Vagina (tissue), 2 donors: Measurements from ENCODE around the gene PDCD10.

ENCODE experiments used
- CTCF ChIP-seq, 3 experiments: fragments of 450-650 bp in 2 of 3; fragments of 200-600 bp in 1 of 3; sonication (generic) in 1 of 3; IDR thresholded peaks; one replicate each; pipeline ENCODE4 v1.5.1; 2017 to 2019; ENCODE audit warnings: antibody characterized with exemption in 3 of 3, mild to moderate bottlenecking in 2 of 3, moderate library complexity in 2 of 3
- POLR2A ChIP-seq, 2 donors: fragments of 450-650 bp; IDR thresholded peaks; one replicate each; pipeline ENCODE4 v1.6.1; 2017; ENCODE audit warnings: antibody characterized with exemption in 2 of 2, mild to moderate bottlenecking in 2 of 2, moderate library complexity in 2 of 2
- POLR2AphosphoS5 ChIP-seq, 2 donors: sonication (generic); formaldehyde crosslinking; IDR thresholded peaks; one replicate each; pipeline ENCODE4 v1.9.0; 2017; ENCODE audit warnings: antibody characterized with exemption in 2 of 2, mild to moderate bottlenecking in 2 of 2, low read depth in 1 of 2; ENCODE audit not compliant: insufficient read depth in 1 of 2

GRCh38 chr3:167669699-167670098 lies 65.0 kb downstream of the PDCD10 start:
- TF ChIP-seq CTCF (IDR thresholded peaks at IDR 0.05): no peak
- no peak for TF ChIP-seq POLR2AphosphoS5 (IDR thresholded peaks at IDR 0.05; ENCODE audit: insufficient read depth in 1 of 2, low read depth in 1 of 2)
- TF ChIP-seq POLR2A (IDR thresholded peaks at IDR 0.05): no peak
